Activated B cell treated with CpG ODN at 0.5 μM for 24 hours (primary cell): ENCODE measurements around the gene NT5DC4. TPM values are rescaled to one million over a fixed set of nuclear protein-coding genes. Genes with fewer than 3 reads are reported as not detected.
A peak's percentile ranks its signal among the peaks of the same experiment; 100 is the strongest.

Source experiments
- ATAC-seq: fragments of 200-7000 bp; cut with Tn5 transposase; one replicate; pipeline ENCODE4 v1.10.0; 2021; ENCODE audit warnings: low read depth, mild to moderate bottlenecking, moderate library complexity
- CTCF ChIA-PET: fragments of 350-600 bp; sonication (Branson Sonifier 250); formaldehyde crosslinking; loops from one replicate; lab custom pipeline; 2021; ENCODE audit warnings: antibody characterized with exemption; lab: Charles Lee
- POLR2A ChIA-PET: fragments of 350-600 bp; sonication (Branson Sonifier 250); formaldehyde crosslinking; loops from one replicate; lab custom pipeline; 2021; ENCODE audit warnings: antibody characterized with exemption; lab: Charles Lee
- DNase-seq: peaks from one replicate; pipeline ENCODE4 v3.0.0; 2022
- H3K27ac Mint-ChIP-seq: one replicate; pipeline ENCODE4 v1.8.0; 2020; ENCODE audit warnings: mixed read lengths
- H3K27me3 Mint-ChIP-seq: one replicate; pipeline ENCODE4 v1.8.0; 2021; ENCODE audit warnings: mixed read lengths
- H3K36me3 Mint-ChIP-seq: one replicate; pipeline ENCODE4 v1.8.0; 2021; ENCODE audit warnings: low read depth, mixed read lengths
- H3K4me1 Mint-ChIP-seq: one replicate; pipeline ENCODE4 v1.8.0; 2021; ENCODE audit warnings: mixed read lengths
- H3K4me3 Mint-ChIP-seq: one replicate; pipeline ENCODE4 v1.8.0; 2020; ENCODE audit warnings: mild to moderate bottlenecking, mixed read lengths
- H3K9me3 Mint-ChIP-seq: one replicate; pipeline ENCODE4 v1.8.0; 2020; ENCODE audit warnings: mixed read lengths
- intact Hi-C: fragments of 100-400 bp; cut with micrococcal nuclease; formaldehyde crosslinking; loops from one replicate; pipeline ENCODE4 v1.15.1; 2024
- total RNA-seq: library from RNA; stranded (reverse); gene quantifications from 2 replicates; pipeline ENCODE4 v1.2.3, GENCODE V29; 2022
- TF ChIP-seq, protein P1 (sequence below): fragments of 200-600 bp; IDR thresholded peaks from one replicate; pipeline ENCODE4 v1.8.0; 2022; ENCODE audit warnings: antibody characterized with exemption, mild to moderate bottlenecking

Gene NT5DC4
- total RNA-seq, 1 donor from 2014 or later, result 1.4 TPM

DNA sequence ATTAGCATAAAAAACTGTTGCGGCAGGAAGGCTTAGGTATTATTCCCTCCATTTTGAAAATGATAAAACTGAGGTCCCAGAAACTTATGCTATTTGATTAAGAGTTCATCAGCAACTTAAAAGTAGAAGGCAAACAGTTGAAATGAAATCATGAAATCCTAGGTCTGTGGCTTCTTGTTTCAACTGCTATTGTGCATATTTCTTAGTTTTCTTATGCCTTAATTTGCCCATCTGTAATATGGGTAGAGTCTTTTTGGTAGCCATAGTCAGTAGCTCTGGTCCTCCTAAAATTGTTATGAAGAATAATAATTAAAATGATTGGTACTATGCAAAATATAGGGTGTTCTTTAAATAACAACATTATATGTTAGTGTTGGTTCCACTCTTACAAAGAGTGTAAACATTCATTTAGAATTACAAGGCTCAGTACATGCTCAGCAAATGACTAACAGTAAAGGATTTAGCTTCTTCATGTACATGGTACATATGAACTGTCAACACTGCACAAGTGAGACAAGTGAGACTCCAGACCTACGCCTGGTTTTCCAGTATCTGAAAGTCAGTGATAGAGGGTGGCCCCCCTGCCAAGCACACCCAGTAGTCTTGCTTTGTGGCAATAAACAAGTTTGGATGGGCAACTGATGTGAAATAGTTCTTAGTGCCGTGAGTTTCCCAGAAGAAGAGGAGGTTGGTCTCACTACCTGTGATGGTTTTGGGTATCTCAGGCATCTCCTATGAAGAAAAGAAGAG, 53.9 kb downstream of the NT5DC4 start:
- peaks cover 6% of the 10 kb centered on the region for H3K27me3 Mint-ChIP-seq
- DNase-seq, result no peak
- CTCF ChIA-PET, result interaction anchor here (1.2 kb wide), 1 partner anchor 108 kb away, joined by 3 read pairs; no protein-coding TSS in a partner anchor
- H3K27ac Mint-ChIP-seq, result no peak overlapping the region
- POLR2A ChIA-PET, result no interaction called here
- intact Hi-C loops, result no loop called here
- H3K4me3 Mint-ChIP-seq, result no peak overlapping the region
- TF ChIP-seq, protein P1, sequence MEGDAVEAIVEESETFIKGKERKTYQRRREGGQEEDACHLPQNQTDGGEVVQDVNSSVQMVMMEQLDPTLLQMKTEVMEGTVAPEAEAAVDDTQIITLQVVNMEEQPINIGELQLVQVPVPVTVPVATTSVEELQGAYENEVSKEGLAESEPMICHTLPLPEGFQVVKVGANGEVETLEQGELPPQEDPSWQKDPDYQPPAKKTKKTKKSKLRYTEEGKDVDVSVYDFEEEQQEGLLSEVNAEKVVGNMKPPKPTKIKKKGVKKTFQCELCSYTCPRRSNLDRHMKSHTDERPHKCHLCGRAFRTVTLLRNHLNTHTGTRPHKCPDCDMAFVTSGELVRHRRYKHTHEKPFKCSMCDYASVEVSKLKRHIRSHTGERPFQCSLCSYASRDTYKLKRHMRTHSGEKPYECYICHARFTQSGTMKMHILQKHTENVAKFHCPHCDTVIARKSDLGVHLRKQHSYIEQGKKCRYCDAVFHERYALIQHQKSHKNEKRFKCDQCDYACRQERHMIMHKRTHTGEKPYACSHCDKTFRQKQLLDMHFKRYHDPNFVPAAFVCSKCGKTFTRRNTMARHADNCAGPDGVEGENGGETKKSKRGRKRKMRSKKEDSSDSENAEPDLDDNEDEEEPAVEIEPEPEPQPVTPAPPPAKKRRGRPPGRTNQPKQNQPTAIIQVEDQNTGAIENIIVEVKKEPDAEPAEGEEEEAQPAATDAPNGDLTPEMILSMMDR, result no peak
- H3K9me3 Mint-ChIP-seq, result no peaks in the 10 kb centered on the region
- H3K36me3 Mint-ChIP-seq, result peaks cover 6% of the 10 kb centered on the region
- ATAC-seq, result no peak
- H3K4me1 Mint-ChIP-seq, result peaks cover 11% of the 10 kb centered on the region

DNA sequence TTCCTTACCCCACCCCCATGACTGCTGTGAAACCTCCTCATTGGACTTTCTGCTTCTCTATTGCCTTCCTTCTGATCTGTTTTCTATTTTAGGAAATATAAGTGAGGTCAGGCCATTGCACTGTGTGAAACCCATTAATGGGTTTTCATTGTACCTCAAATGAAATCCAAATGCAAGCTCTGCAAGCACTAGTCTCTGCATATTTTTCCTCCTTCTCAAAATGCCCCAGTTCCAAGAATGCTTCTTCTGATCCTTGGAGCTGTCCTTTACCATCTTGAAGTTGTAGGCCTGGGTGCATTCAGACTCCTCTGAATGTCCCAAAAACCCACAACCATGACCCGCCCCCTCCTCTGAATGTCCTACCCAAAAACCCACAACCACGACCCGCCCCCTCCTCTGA, 55.3 kb downstream of the NT5DC4 start:
- peaks cover 6% of the 10 kb centered on the region for H3K36me3 Mint-ChIP-seq
- H3K4me3 Mint-ChIP-seq, result no peak overlapping the region
- no peaks in the 10 kb centered on the region for H3K9me3 Mint-ChIP-seq
- TF ChIP-seq, protein P1, result no peak
- ATAC-seq (no peak), DNase-seq (no peak)
- peaks cover 6% of the 10 kb centered on the region for H3K27me3 Mint-ChIP-seq
- ChIA-PET POLR2A (interaction anchor here (0.9 kb wide), 1 partner anchor 105 kb away, joined by 4 read pairs; no protein-coding TSS in a partner anchor), CTCF (no interaction called here)
- peaks cover 9% of the 10 kb centered on the region for H3K4me1 Mint-ChIP-seq
- intact Hi-C loops, result no loop called here
- no peak overlapping the region for H3K27ac Mint-ChIP-seq

DNA sequence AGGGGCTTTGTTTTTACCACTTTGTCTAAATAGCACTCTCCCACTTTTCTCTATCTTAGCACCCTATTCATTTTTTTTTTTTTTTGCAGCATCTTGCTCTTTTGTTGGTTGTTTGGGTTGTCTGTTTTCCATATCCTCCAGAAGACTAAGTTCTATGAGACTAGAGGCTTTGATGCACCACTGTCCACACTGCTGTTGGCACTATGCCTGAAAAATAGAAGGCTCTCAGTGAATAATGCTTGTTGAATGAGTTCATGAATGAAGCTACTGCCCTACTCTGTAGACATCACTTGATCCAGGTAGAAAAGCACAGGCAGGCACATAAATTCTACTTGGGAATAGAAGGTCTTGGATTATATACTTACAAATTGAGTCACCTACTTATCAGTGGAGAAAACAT, 56.2 kb downstream of the NT5DC4 start:
- H3K27ac Mint-ChIP-seq, result no peak overlapping the region
- peaks cover 8% of the 10 kb centered on the region for H3K36me3 Mint-ChIP-seq
- H3K4me1 Mint-ChIP-seq, result peaks cover 18% of the 10 kb centered on the region
- intact Hi-C loops, result no loop called here
- H3K4me3 Mint-ChIP-seq, result no peak overlapping the region
- ATAC-seq (no peak), DNase-seq (no peak)
- TF ChIP-seq, protein P1, result no peak
- H3K9me3 Mint-ChIP-seq, result no peaks in the 10 kb centered on the region
- POLR2A ChIA-PET, result interaction anchor here (0.9 kb wide), 1 partner anchor 104 kb away, joined by 4 read pairs; no protein-coding TSS in a partner anchor
- peaks cover 6% of the 10 kb centered on the region for H3K27me3 Mint-ChIP-seq
- CTCF ChIA-PET, result interaction anchor here (1.3 kb wide), 1 partner anchor 105 kb away, joined by 3 read pairs; no protein-coding TSS in a partner anchor

DNA sequence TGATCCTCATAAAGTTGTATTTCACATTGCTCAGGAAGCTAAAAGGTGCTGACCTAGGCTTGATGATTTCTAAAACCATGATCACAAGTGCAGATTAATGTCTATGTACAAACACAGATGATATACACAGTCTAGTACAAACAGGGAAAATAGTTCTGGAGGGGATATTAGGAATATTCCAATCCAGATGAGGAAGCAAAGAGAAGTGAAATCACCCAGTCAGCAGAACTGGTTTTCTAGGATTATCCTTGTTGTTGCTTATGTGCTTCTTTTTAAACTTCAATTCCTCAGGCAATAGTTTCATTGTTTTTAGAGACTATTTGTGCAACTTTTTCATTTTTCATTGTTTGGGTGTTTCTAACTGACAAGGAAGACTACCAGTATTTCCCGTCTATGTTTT, 58.8 kb downstream of the NT5DC4 start:
- H3K4me3 Mint-ChIP-seq, result no peak overlapping the region
- H3K27ac Mint-ChIP-seq, result no peak overlapping the region
- H3K36me3 Mint-ChIP-seq, result peaks cover 8% of the 10 kb centered on the region
- ChIA-PET CTCF (interaction anchor here (1.3 kb wide), 1 partner anchor 105 kb away, joined by 4 read pairs; no protein-coding TSS in a partner anchor), POLR2A (no interaction called here)
- DNase-seq, result no peak
- intact Hi-C loops, result no loop called here
- peaks cover 6% of the 10 kb centered on the region for H3K27me3 Mint-ChIP-seq
- no peak for ATAC-seq
- TF ChIP-seq, protein P1, result no peak
- H3K4me1 Mint-ChIP-seq, result peaks cover 39% of the 10 kb centered on the region
- no peaks in the 10 kb centered on the region for H3K9me3 Mint-ChIP-seq

DNA sequence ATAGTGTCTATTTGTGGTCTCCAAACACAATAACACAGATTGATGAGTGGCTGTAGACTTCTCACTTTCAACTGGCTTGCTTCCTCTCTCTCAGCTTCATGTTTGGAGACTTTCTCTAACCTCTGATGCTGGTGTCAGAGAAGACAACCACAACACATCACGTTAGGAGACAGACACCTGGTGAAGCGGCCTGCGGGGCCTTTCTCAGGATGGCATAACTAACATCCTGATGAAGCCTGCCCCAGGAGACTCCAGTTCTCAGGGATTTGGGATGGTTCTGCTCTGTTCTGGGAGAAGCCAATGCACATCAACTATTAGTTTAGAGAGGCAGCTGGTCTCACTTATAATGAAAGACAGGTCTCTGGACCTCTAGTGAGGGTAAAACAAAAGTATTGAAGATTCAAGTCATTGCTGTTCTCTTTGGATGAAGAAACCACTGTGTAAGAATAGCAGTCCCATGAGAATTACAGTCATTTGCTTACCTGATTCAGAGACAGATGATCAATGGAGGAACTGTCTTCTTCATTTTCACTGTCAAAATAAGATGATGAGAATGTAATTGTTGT, 61.5 kb downstream of the NT5DC4 start:
- Mint-ChIP-seq H3K4me3 (peak overlapping the region; percentile 53), H3K9me3 (no peaks in the 10 kb centered on the region), H3K27me3 (peaks cover 2% of the 10 kb centered on the region), H3K36me3 (peaks cover 6% of the 10 kb centered on the region), H3K4me1 (peaks cover 39% of the 10 kb centered on the region), H3K27ac (peak overlapping the region; percentile 88)
- ChIA-PET CTCF (interaction anchor here (1.0 to 1.9 kb wide), 3 partner anchors 27 to 103 kb away, joined by 3 to 9 read pairs (median 5); no protein-coding TSS in a partner anchor), POLR2A (interaction anchor here (0.5 to 2.0 kb wide), 8 partner anchors 11 to 98 kb away, joined by 3 to 15 read pairs (median 5); no protein-coding TSS in a partner anchor)
- TF ChIP-seq, protein P1, result no peak
- ATAC-seq (peak; percentile 78), DNase-seq (no peak)
- intact Hi-C loops, result loop anchor here (1.0 to 5.0 kb wide), 4 partner anchors 16 to 60 kb away; partner anchors contain the start of gene CKAP2L
